ENCODE results near the gene SLC25A11. TPM values are rescaled to one million over a fixed set of nuclear protein-coding genes. Genes with fewer than 3 reads are reported as not detected.

The SLC25A11 gene
- total and polyA plus RNA-seq, 4 donors: 28.5 to 54.1 (median 46.0) TPM

DNA sequence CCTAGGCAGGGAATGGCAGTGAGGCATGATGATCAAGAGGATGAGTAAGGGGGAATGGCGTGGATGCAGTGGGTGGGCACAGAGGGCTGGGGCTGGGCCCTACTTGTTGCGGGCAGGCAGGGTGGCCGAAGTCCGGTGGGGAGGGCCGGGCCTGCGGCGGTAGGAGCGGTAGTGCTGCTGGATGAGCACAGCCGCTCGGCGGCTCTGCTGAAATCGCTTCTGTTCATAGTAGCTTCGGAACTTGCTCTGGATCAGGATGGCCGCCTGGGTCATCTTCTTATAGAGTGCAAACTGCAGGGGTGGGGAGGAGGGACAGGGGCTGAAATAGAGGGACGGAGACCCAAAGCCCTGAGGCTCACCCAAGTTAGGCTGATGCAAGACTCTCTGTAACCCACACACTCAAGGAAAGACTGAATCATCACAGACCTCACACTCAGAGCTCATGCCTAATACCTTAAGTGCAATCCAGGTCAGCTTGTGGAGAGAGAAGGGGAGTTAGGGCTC, 29.3 kb upstream of the SLC25A11 start:
- Histone ChIP-seq H3K4me3 (ENCODE audit: low read depth in 1 of 3, low read length in 3 of 3) (peak overlapping the region; percentile 41 to 73 (median 71)), H3K27ac (ENCODE audit: low read depth in 1 of 2, low read length in 2 of 2) (peak overlapping the region; percentile 97 to 99), H3K4me1 (ENCODE audit: control insufficient read depth in 4 of 4, insufficient read depth in 4 of 4, low read length in 3 of 4) (peaks cover 7 to 52% (median 33%) of the 10 kb centered on the region in 4 donors), H3K27me3 (ENCODE audit: control insufficient read depth in 4 of 4, insufficient read depth in 4 of 4, low read length in 3 of 4) (no peaks in the 10 kb centered on the region), H3K9ac (ENCODE audit: low read depth in 1 of 2, low read length in 2 of 2) (peak overlapping the region in 1 of 2 donors; percentile 84), H3K9me3 (ENCODE audit: control insufficient read depth in 4 of 4, low read length in 3 of 4) (no peaks in the 10 kb centered on the region), H3K36me3 (ENCODE audit: control insufficient read depth in 4 of 4, insufficient read depth in 3 of 4, low read depth in 1 of 4, low read length in 3 of 4) (peaks cover 3 to 6% (median 4%) of the 10 kb centered on the region in 4 donors)
- TF ChIP-seq JUND (IDR thresholded peaks at IDR 0.05) (peak; percentile 30 to 32), TAF1 (conservative IDR thresholded peaks at IDR 0.05) (no peak), GABPA (IDR thresholded peaks at IDR 0.05 in 1 of 2, conservative IDR thresholded peaks at IDR 0.05 in 1 of 2) (no peak)
- TF ChIP-seq, protein P1, sequence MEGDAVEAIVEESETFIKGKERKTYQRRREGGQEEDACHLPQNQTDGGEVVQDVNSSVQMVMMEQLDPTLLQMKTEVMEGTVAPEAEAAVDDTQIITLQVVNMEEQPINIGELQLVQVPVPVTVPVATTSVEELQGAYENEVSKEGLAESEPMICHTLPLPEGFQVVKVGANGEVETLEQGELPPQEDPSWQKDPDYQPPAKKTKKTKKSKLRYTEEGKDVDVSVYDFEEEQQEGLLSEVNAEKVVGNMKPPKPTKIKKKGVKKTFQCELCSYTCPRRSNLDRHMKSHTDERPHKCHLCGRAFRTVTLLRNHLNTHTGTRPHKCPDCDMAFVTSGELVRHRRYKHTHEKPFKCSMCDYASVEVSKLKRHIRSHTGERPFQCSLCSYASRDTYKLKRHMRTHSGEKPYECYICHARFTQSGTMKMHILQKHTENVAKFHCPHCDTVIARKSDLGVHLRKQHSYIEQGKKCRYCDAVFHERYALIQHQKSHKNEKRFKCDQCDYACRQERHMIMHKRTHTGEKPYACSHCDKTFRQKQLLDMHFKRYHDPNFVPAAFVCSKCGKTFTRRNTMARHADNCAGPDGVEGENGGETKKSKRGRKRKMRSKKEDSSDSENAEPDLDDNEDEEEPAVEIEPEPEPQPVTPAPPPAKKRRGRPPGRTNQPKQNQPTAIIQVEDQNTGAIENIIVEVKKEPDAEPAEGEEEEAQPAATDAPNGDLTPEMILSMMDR (IDR thresholded peaks at IDR 0.05; ENCODE audit: low read depth, low read length, missing input control): no peak
- 35% methylated on average over 15 of the region's 15 CpGs for WGBS
- DNase-seq (ENCODE audit: low spot score): no peak

DNA sequence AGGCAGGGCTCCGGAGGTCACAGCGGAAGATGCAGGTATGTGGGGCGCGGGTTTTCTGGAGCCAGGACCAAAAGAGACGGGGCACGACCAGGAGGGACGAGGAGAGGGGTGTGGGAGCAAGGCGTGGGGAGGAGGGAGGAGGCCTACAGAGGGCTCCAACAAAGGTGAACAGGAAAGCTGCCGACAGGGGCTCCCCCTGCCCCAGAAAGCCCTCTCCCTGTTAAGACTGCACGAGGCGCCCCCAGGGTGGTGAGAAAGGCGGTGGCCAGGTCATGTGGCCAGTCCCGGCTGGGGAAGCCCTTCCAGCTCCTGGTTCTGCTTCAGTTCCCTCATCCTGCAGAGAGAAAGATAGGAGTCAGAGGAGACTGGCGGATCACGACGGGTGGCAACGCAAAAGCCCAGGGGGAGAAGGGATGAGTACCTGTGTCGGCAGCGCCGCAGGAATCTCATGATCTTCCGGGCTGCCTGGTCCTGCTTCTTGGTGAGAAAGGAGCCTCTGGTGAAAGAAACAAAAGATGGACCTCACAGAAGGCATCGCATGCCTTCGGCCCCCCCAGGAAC, 28.7 kb upstream of the SLC25A11 start:
- Histone ChIP-seq H3K36me3 (ENCODE audit: control insufficient read depth in 4 of 4, insufficient read depth in 3 of 4, low read depth in 1 of 4, low read length in 3 of 4) (peaks cover 0 to 6% (median 4%) of the 10 kb centered on the region in 4 donors), H3K4me3 (ENCODE audit: low read depth in 1 of 3, low read length in 3 of 3) (peak overlapping the region; percentile 41 to 73 (median 71)), H3K9me3 (ENCODE audit: control insufficient read depth in 4 of 4, low read length in 3 of 4) (no peaks in the 10 kb centered on the region), H3K27me3 (ENCODE audit: control insufficient read depth in 4 of 4, insufficient read depth in 4 of 4, low read length in 3 of 4) (no peaks in the 10 kb centered on the region), H3K9ac (ENCODE audit: low read depth in 1 of 2, low read length in 2 of 2) (peak overlapping the region; percentile 36 to 84), H3K4me1 (ENCODE audit: control insufficient read depth in 4 of 4, insufficient read depth in 4 of 4, low read length in 3 of 4) (peaks cover 7 to 52% (median 32%) of the 10 kb centered on the region in 4 donors), H3K27ac (ENCODE audit: low read depth in 1 of 2, low read length in 2 of 2) (peak overlapping the region; percentile 97 to 99)
- DNase-seq (ENCODE audit: low spot score): no peak
- TF ChIP-seq ATF3 (IDR thresholded peaks at IDR 0.05): no peak
- no peak for TF ChIP-seq FOXA2 (IDR thresholded peaks at IDR 0.05)
- no peak for TF ChIP-seq RAD21 (IDR thresholded peaks at IDR 0.05)
- TF ChIP-seq, protein P1 (IDR thresholded peaks at IDR 0.05; ENCODE audit: low read depth, low read length, missing input control): no peak
- no peak for TF ChIP-seq FOXA1 (IDR thresholded peaks at IDR 0.05)
- TF ChIP-seq YY1 (IDR thresholded peaks at IDR 0.05): no peak
- no peak for TF ChIP-seq GABPA (IDR thresholded peaks at IDR 0.05 in 1 of 2, conservative IDR thresholded peaks at IDR 0.05 in 1 of 2)
- TF ChIP-seq, protein P2, sequence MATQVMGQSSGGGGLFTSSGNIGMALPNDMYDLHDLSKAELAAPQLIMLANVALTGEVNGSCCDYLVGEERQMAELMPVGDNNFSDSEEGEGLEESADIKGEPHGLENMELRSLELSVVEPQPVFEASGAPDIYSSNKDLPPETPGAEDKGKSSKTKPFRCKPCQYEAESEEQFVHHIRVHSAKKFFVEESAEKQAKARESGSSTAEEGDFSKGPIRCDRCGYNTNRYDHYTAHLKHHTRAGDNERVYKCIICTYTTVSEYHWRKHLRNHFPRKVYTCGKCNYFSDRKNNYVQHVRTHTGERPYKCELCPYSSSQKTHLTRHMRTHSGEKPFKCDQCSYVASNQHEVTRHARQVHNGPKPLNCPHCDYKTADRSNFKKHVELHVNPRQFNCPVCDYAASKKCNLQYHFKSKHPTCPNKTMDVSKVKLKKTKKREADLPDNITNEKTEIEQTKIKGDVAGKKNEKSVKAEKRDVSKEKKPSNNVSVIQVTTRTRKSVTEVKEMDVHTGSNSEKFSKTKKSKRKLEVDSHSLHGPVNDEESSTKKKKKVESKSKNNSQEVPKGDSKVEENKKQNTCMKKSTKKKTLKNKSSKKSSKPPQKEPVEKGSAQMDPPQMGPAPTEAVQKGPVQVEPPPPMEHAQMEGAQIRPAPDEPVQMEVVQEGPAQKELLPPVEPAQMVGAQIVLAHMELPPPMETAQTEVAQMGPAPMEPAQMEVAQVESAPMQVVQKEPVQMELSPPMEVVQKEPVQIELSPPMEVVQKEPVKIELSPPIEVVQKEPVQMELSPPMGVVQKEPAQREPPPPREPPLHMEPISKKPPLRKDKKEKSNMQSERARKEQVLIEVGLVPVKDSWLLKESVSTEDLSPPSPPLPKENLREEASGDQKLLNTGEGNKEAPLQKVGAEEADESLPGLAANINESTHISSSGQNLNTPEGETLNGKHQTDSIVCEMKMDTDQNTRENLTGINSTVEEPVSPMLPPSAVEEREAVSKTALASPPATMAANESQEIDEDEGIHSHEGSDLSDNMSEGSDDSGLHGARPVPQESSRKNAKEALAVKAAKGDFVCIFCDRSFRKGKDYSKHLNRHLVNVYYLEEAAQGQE (IDR thresholded peaks at IDR 0.05): no peak
- no peak for TF ChIP-seq EGR1 (IDR thresholded peaks at IDR 0.05; ENCODE audit: low read depth in 2 of 2)
- TF ChIP-seq RXRA (IDR thresholded peaks at IDR 0.05): no peak
- TF ChIP-seq SP1 (IDR thresholded peaks at IDR 0.05): no peak
- TF ChIP-seq JUND (IDR thresholded peaks at IDR 0.05): no peak
- TF ChIP-seq NR2F2 (IDR thresholded peaks at IDR 0.05): no peak
- TF ChIP-seq, protein P3, sequence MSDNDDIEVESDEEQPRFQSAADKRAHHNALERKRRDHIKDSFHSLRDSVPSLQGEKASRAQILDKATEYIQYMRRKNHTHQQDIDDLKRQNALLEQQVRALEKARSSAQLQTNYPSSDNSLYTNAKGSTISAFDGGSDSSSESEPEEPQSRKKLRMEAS (IDR thresholded peaks at IDR 0.05): no peak
- TF ChIP-seq, protein P4, sequence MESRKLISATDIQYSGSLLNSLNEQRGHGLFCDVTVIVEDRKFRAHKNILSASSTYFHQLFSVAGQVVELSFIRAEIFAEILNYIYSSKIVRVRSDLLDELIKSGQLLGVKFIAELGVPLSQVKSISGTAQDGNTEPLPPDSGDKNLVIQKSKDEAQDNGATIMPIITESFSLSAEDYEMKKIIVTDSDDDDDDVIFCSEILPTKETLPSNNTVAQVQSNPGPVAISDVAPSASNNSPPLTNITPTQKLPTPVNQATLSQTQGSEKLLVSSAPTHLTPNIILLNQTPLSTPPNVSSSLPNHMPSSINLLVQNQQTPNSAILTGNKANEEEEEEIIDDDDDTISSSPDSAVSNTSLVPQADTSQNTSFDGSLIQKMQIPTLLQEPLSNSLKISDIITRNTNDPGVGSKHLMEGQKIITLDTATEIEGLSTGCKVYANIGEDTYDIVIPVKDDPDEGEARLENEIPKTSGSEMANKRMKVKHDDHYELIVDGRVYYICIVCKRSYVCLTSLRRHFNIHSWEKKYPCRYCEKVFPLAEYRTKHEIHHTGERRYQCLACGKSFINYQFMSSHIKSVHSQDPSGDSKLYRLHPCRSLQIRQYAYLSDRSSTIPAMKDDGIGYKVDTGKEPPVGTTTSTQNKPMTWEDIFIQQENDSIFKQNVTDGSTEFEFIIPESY (IDR thresholded peaks at IDR 0.05): no peak
- WGBS: 16% methylated on average over 23 of the region's 23 CpGs

All from liver (tissue), 9 donors.